Upper lobe of left lung (tissue), 4 donors: ENCODE measurements around the gene ZDHHC23.

Experiments used
- CTCF ChIP-seq, 6 experiments: fragments of 450-650 bp in 4 of 6; fragments of 200-600 bp in 2 of 6; sonication (generic) in 2 of 6; IDR thresholded peaks; one replicate each; pipeline ENCODE4 v1.5.1; 2016 to 2019; ENCODE audit warnings: antibody characterized with exemption in 6 of 6
- POLR2A ChIP-seq, 4 donors: fragments of 450-650 bp; IDR thresholded peaks; one replicate each; pipeline ENCODE4 v1.5.1; 2016 to 2017; ENCODE audit warnings: antibody characterized with exemption in 4 of 4, mild to moderate bottlenecking in 2 of 4

- TF ChIP-seq CTCF (IDR thresholded peaks at IDR 0.05) (no peak), POLR2A (IDR thresholded peaks at IDR 0.05) (no peak)
These were observed 39.7 kb upstream of the ZDHHC23 start for GRCh38 chr3:113908133-113908532.
